GM12873 (cell line): ENCODE data around the gene RPSA.

Experiments
- TF ChIP-seq, protein P1 (sequence below): IDR thresholded peaks from 2 replicates; pipeline ENCODE4 v1.5.1; 2012; ENCODE audit warnings: low read depth, mild to moderate bottlenecking, moderate library complexity, low read length, control low read depth; ENCODE audit not compliant: insufficient read depth; ENCODE audit errors: missing control alignments

Gene RPSA

DNA sequence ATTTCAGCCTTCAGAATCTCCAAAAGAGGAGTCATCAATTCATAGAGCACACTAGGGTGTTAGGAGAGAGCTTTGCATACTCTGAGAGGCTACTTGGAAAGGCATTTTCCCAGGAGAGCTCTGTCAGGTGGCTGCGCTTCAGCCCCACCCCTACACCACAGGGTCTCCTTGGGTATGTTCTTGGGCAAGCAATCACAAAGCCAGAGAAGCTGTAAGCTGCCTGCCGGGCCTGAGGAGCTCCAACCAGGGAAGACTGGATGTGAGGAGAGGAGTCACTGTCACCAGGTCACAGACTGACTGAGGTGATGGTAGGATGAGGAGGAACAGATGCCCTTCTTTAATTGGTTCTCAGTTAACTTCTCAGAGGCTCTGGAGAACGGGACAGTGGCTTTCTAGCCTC, 9.8 kb upstream of the RPSA start:
- TF ChIP-seq, protein P1, sequence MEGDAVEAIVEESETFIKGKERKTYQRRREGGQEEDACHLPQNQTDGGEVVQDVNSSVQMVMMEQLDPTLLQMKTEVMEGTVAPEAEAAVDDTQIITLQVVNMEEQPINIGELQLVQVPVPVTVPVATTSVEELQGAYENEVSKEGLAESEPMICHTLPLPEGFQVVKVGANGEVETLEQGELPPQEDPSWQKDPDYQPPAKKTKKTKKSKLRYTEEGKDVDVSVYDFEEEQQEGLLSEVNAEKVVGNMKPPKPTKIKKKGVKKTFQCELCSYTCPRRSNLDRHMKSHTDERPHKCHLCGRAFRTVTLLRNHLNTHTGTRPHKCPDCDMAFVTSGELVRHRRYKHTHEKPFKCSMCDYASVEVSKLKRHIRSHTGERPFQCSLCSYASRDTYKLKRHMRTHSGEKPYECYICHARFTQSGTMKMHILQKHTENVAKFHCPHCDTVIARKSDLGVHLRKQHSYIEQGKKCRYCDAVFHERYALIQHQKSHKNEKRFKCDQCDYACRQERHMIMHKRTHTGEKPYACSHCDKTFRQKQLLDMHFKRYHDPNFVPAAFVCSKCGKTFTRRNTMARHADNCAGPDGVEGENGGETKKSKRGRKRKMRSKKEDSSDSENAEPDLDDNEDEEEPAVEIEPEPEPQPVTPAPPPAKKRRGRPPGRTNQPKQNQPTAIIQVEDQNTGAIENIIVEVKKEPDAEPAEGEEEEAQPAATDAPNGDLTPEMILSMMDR, result no peak

DNA sequence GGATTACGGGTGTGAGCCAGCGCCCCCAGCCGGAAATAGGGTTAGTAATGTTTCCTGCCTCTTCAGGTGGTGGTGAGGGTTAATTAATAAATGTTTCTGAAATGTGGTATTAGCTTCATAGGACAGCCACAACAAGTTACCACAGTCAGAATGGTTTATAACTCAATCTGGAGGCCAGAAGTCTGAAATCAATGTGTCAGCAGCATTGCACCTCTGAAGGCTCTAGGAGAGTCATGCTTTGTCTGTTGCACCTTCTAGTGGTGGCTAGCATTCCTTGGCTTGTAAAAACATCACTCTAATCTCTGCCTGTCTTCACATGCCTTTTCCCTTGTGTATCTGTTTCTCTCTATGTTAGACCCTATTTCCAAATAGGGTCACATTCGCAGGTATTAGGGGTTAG, 7.8 kb upstream of the RPSA start:
- TF ChIP-seq, protein P1, result peak; percentile 13

DNA sequence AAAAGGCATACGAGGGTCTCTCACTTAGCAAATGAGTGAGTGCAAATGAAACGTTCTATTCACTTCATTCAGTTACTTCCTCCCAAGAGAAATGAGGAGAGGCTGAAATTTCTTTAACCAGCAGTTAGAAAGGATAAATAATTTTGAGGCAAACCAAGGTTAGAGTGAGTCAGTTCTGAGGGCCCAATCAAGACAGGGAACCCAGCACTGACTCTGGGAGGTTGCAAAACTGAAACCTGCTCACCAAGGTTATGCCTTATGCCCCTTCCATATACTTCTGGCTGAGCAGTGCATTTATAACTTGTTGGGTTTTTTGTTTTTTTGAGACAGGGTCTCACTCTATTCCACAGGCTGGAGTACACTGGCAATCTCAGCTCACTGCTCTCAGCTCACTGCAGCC, 4.5 kb upstream of the RPSA start:
- TF ChIP-seq, protein P1, result no peak

GRCh38 chr3:39404943-39405686, 1.4 kb upstream of the RPSA start:
- TF ChIP-seq, protein P1, result no peak

DNA sequence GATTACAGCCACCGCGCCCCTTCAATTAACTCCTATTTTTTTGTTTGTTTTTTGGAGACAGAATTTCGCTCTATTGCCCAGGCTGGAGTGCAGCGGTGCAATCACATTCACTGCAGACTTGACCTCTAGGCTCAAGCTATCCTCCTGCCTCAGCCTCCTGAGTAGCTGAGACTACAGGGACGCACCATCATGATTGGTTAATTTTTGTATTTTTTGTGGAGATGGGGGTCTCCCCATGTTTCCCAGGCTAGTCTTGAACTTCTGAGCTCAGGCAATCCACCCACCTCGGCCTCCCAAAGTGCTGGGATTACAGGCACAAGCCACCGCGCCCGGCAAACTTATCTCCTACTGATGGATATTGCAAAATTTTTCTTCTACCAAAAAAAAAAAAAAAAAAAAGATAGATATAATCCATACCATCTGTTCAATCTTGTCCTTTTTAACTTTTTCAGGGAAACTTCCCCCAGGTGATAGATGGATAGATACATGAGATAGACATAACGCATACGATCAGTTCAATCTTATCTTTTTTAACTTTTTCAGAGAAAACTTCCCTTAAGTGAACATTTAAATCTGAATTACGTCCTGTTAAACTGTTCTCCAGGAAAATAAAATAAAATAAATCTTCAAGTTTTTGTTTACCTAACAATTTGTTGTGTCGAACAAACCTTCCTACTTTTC, 693 bp upstream of the RPSA start:
- TF ChIP-seq, protein P1, result no peak

- TF ChIP-seq, protein P1, result no peak
Measured at GRCh38 chr3:39407259-39407629, 724 bp downstream of the RPSA start.

DNA sequence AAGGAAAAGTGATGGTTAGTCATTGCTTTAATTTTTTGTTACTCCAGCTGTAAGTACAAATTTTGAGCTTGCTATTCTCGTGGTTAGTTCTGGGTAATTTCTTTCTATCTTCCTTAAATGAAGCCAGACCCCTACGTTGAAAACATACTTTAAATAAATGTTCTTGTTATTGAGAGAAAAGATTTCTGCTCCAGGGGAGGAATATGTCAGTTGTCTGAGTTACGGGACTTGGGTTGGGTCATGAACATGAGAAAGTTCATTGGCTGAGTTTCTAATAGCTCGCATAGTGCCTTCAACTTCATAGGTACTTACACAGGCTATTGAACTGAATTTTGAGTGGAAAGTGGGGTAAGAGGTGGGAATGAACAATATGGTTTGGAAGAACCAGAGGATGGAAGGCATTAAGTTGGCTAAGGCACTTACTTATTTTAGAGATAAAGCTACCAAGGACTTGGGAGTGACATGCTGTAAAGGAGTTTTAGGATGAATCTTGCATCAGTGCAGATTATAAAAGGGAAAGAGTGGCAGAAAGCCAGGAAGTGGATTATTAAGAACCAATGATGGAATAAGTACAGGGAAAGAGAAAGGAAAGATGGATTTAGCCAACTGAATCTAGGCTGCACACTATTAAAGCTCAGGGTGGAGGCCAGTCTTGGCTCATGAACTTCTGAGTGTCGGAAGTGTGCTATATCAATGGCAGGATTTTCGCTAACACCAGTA, 1.4 kb downstream of the RPSA start:
- TF ChIP-seq, protein P1, result no peak
